ENCODE measurements around the gene DHRS7C.

The DHRS7C gene

GRCh38 chr17:9829343-9829742, 38.0 kb upstream of the DHRS7C start:
- CTCF ChIA-PET = interaction anchor here (0.7 kb wide), 1 partner anchor 9 kb away, joined by 3 read pairs; no protein-coding TSS in a partner anchor
- TF ChIP-seq CTCF (conservative IDR thresholded peaks at IDR 0.05; ENCODE audit: low read depth) = no peak
- no peak for DNase-seq (ENCODE audit: low spot score)
- no peak overlapping the region for H3K27ac ChIP-seq
- POLR2A ChIA-PET (ENCODE audit: low non-redundant PET) = no interaction called here

GRCh38 chr17:9828296-9829295, 37.2 kb upstream of the DHRS7C start:
- DNase-seq (ENCODE audit: low spot score) = no peak
- no peak for TF ChIP-seq CTCF (conservative IDR thresholded peaks at IDR 0.05; ENCODE audit: low read depth)
- ChIA-PET CTCF (no interaction called here), POLR2A (ENCODE audit: low non-redundant PET) (no interaction called here)
- no peak overlapping the region for H3K27ac ChIP-seq

GRCh38 chr17:9825641-9826150, 34.3 kb upstream of the DHRS7C start, which contains the start of gene GLP2R:
Gene GLP2R, plus strand, starts transcription at chr17:9825924. Its CDS starts 140 bp downstream, at chr17:9826064.
- CTCF ChIA-PET = interaction anchor here (1.0 kb wide), 1 partner anchor 97 kb away, joined by 3 read pairs; no protein-coding TSS in a partner anchor
- DNase-seq (ENCODE audit: low spot score) = no peak
- POLR2A ChIA-PET (ENCODE audit: low non-redundant PET) = no interaction called here
- TF ChIP-seq CTCF (conservative IDR thresholded peaks at IDR 0.05; ENCODE audit: low read depth) = no peak
- H3K27ac ChIP-seq = no peak within 1 kb of the TSS

- no peak for TF ChIP-seq CTCF (conservative IDR thresholded peaks at IDR 0.05; ENCODE audit: low read depth)
- no peak for DNase-seq (ENCODE audit: low spot score)
- CTCF ChIA-PET = no interaction called here
- no peak overlapping the region for H3K27ac ChIP-seq
- POLR2A ChIA-PET (ENCODE audit: low non-redundant PET) = no interaction called here
Observed at GRCh38 chr17:9824797-9825338, 33.5 kb upstream of the DHRS7C start.

GRCh38 chr17:9824094-9824493, 32.7 kb upstream of the DHRS7C start:
- ChIA-PET POLR2A (ENCODE audit: low non-redundant PET) (no interaction called here), CTCF (interaction anchor here (0.8 kb wide), 1 partner anchor 1350 kb away, joined by 3 read pairs; no protein-coding TSS in a partner anchor)
- TF ChIP-seq CTCF (conservative IDR thresholded peaks at IDR 0.05; ENCODE audit: low read depth) = no peak
- no peak overlapping the region for H3K27ac ChIP-seq
- peak; percentile 18 for DNase-seq (ENCODE audit: low spot score)

GRCh38 chr17:9821921-9822320, 30.5 kb upstream of the DHRS7C start, which contains the start of gene GSG1L2:
Gene GSG1L2, minus strand, starts transcription at chr17:9822079. Its CDS starts 8 bp downstream, at chr17:9822071.
- no peak within 1 kb of the TSS for H3K27ac ChIP-seq
- TF ChIP-seq CTCF (conservative IDR thresholded peaks at IDR 0.05; ENCODE audit: low read depth) = no peak
- POLR2A ChIA-PET (ENCODE audit: low non-redundant PET) = no interaction called here
- CTCF ChIA-PET = interaction anchor here (0.7 kb wide), 1 partner anchor 34 kb away, joined by 3 read pairs; no protein-coding TSS in a partner anchor
- no peak for DNase-seq (ENCODE audit: low spot score)
